GM10248 (cell line): ENCODE measurements around the gene TUBGCP3.

ENCODE experiments used
- CTCF ChIA-PET: fragments of 300-600 bp; sonication (Branson Sonifier 250); formaldehyde crosslinking; extraction: SDS; loops from one replicate; lab custom pipeline; 2021; ENCODE audit warnings: antibody characterized with exemption; lab: Yijun Ruan, JAX
- POLR2A ChIA-PET: fragments of 350-650 bp; sonication (Branson Sonifier 250); formaldehyde crosslinking; extraction: SDS; loops from one replicate; lab custom pipeline; 2020; ENCODE audit warnings: antibody characterized with exemption; lab: Yijun Ruan, JAX
- DNase-seq: peaks from one replicate; pipeline ENCODE4 v3.0.0; 2012; ENCODE audit errors: extremely low spot score
- TF ChIP-seq, protein P1 (sequence below): IDR thresholded peaks from 2 replicates; pipeline ENCODE4 v1.5.1; 2012; ENCODE audit warnings: mild to moderate bottlenecking, low read depth; ENCODE audit errors: extremely low read depth, missing control alignments, control extremely low read depth

The TUBGCP3 gene

DNA sequence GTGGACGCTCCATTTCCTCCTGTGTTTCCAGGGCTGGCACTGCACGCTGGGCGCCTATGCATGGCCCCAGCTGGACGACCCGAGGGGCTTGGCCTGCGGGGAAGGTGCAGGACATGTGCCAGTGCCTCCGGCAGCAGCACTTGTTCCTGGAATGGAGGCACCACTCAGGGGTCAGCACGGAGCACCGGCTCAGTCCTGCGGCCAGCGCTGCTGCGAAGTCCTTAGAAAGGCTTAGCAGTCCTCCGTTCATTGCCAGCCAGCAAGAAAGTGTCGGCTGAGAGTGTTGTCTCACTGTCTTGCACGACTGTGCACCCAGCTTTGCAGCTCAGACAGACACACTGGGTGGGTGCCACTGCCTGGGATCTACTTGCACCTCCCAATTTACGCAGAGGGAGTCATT, 36.1 kb upstream of the TUBGCP3 start:
- TF ChIP-seq, protein P1, sequence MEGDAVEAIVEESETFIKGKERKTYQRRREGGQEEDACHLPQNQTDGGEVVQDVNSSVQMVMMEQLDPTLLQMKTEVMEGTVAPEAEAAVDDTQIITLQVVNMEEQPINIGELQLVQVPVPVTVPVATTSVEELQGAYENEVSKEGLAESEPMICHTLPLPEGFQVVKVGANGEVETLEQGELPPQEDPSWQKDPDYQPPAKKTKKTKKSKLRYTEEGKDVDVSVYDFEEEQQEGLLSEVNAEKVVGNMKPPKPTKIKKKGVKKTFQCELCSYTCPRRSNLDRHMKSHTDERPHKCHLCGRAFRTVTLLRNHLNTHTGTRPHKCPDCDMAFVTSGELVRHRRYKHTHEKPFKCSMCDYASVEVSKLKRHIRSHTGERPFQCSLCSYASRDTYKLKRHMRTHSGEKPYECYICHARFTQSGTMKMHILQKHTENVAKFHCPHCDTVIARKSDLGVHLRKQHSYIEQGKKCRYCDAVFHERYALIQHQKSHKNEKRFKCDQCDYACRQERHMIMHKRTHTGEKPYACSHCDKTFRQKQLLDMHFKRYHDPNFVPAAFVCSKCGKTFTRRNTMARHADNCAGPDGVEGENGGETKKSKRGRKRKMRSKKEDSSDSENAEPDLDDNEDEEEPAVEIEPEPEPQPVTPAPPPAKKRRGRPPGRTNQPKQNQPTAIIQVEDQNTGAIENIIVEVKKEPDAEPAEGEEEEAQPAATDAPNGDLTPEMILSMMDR = no peak
- POLR2A ChIA-PET = no interaction called here
- CTCF ChIA-PET = interaction anchor here (1.2 kb wide), 1 partner anchor 18 kb away, joined by 6 read pairs; no protein-coding TSS in a partner anchor
- DNase-seq = no peak

DNA sequence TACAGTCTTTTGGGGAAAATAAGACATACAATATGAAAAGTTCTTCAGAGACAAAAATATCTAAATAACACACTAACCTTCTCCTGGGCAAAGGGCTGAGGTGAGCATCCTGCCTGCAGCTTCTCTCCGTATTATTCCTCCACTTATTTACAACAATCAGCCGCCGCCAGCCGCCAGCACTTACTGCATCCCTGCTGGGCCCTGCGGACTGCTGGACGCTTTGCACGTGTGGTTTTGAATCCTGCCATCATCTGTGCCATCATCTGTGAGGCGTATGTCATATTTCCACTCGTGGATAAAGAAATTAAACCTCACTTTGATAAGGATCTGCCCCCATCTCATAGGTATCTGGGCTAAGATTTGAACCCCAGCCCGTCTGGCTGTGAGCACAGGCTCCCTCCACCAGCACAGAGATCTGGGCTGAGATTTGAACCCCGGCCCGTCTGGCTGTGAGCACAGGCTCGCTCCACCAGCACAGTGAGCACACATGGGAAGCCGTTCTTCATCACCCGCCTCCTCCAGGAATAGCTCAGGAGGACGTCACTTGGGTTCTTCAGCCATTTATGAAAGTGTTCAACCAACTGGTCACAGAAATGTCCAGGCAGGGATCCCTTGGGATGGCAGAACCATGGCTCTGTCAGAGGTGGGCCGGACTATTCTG, 35.2 kb upstream of the TUBGCP3 start:
- DNase-seq = no peak
- CTCF ChIA-PET = interaction anchor here (0.8 kb wide), 1 partner anchor 17 kb away, joined by 4 read pairs; no protein-coding TSS in a partner anchor
- TF ChIP-seq, protein P1 = no peak
- POLR2A ChIA-PET = no interaction called here

DNA sequence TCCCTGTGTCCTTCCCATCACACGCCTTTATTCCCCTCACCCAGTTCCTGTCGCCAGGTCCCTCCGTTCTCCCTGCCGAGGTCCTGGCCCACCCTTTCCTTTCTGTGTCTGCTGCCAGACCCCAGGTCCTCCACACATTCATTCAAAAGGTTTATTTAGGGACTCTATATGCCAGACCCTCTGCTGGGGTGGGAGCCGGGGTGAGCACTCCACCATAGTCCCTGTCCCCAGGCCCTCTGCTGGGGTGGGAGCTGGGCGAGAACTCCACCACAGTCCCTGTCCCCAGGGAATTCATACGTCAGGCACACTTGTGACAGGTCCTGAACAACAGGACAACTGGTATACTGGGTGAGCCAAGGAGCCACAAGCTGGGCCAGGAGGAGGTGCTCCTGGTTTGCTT, 34.4 kb upstream of the TUBGCP3 start:
- TF ChIP-seq, protein P1 = no peak
- POLR2A ChIA-PET = no interaction called here
- no peak for DNase-seq
- CTCF ChIA-PET = interaction anchor here (0.8 kb wide), 1 partner anchor 16 kb away, joined by 4 read pairs; no protein-coding TSS in a partner anchor

DNA sequence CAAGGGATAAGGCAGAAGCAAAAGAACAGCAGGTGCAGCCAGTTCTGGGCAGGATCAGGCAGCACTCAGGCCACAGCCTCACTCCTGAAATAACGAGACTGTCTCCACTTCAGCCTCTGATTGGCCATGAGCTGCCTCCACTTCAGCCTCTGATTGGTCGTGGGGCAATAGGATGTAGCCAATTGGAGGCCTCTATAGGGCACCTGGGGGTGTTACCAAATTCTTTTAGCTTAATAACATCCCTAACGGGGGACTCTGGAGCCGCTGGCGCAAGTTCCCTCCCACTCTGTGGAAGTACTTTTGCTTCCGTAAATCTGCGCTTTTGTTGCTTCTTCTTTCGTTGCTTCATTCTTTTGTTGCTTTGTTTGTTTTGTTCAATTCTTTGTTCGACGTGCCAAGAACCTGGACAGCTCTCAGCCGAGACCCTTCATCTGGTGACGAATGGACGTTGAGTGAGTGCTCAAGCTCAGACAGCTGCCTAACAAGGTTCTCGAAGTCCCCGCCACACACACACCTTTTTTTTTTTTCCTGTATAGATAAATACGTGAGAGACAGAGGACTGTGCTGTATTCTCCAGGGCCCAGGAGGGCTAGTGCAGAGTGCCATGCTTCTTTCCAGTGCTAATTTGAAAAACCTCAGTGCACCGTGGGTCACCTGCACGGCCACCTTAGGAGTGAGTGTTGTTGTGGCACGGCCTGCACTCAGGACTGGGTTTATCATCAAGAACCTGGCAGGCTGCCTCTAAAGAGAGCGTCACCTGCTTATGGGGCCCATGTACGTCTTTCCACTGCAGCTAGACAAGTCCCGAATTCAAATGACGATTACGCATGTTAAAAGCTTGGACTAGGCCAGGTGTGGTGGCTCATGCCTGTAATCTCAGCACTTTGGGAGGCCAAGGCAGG, 32.0 kb upstream of the TUBGCP3 start:
- DNase-seq = no peak
- POLR2A ChIA-PET = no interaction called here
- TF ChIP-seq, protein P1 = no peak
- CTCF ChIA-PET = interaction anchor here (1.0 to 1.6 kb wide), 4 partner anchors 13 to 254 kb away, joined by 3 to 9 read pairs (median 4); no protein-coding TSS in a partner anchor

DNA sequence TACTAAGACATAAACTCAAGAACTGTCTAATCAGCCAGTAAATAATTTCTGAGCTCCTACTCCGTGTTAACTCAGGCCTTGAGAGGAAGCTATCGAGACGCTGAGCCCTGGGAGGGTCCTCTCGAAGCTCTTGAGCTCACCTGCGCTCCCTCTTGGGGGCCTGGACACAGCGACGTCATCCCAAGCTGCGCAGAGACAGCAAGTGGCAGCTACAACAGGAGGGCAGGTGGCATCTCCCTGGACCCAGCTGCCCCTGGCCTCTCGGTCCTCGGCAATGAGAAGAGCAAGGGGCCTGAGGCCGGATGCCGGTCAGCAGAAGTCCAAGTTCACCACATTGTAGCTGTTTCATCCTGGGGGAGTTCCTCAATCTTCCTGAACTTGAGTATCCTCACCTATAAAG, 30.5 kb upstream of the TUBGCP3 start:
- ChIA-PET CTCF (interaction anchor here (0.9 to 2.1 kb wide), 4 partner anchors 12 to 256 kb away, joined by 3 to 11 read pairs (median 4); no protein-coding TSS in a partner anchor), POLR2A (no interaction called here)
- DNase-seq = no peak
- TF ChIP-seq, protein P1 = no peak

DNA sequence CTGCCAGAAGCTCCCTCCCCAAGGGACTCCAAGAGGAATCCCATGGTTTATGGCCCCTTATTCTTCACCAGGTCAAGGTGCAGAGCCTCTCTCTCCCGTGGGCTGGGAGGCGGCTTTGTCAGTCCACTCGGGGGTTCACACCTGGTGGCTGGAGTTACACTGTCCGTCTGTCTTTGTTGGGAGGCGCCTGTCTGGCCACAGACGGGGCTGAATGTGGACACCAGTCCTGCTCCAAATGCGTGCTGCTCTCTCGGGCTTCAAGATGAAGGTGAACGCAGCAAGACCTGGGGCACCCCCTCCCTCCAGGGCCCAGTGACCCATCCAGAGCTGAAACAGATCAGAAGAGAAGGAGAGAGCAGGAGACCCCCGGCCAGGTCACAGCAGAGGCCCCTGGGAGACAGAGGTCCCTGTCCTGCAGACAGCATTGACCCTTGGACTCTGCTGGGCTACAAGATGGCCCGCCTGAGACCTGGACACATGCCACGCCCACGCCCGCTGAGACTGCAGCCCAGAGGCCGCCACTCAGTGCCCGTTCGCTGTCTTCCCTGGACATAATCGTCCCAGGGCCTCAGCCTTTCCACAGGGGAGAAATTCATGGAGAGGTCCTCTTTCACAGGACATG, 29.9 kb upstream of the TUBGCP3 start:
- POLR2A ChIA-PET = no interaction called here
- DNase-seq = no peak
- CTCF ChIA-PET = interaction anchor here (0.9 to 2.1 kb wide), 4 partner anchors 11 to 257 kb away, joined by 3 to 11 read pairs (median 4); no protein-coding TSS in a partner anchor
- TF ChIP-seq, protein P1 = no peak
